HepG2 (cell line): Measurements from ENCODE around the gene ZNF513. TPM values are rescaled to one million over a fixed set of nuclear protein-coding genes. Genes with fewer than 3 reads are reported as not detected.
A peak's percentile ranks its signal among the peaks of the same experiment; 100 is the strongest.

ENCODE experiments used
- ATF6 ChIP-seq: sonication (generic); formaldehyde crosslinking; conservative IDR thresholded peaks from 2 replicates; pipeline ENCODE4 v1.4.0; 2020; ENCODE audit warnings: missing genetic modification reagents
- ETV6 ChIP-seq: sonication (generic); formaldehyde crosslinking; conservative IDR thresholded peaks from 2 replicates; pipeline ENCODE4 v1.4.0; 2020; ENCODE audit warnings: missing genetic modification reagents
- FUBP1 ChIP-seq: sonication (generic); formaldehyde crosslinking; IDR thresholded peaks from 2 replicates; pipeline ENCODE4 v1.5.1; 2020; ENCODE audit warnings: missing genetic modification reagents, mild to moderate bottlenecking, borderline replicate concordance
- HIVEP1 ChIP-seq: sonication (generic); formaldehyde crosslinking; IDR thresholded peaks from 2 replicates; pipeline ENCODE4 v1.4.0; 2020; ENCODE audit warnings: mild to moderate bottlenecking, missing genetic modification reagents
- HOXA7 ChIP-seq: sonication (generic); formaldehyde crosslinking; IDR thresholded peaks from 2 replicates; pipeline ENCODE4 v1.8.1; 2022; ENCODE audit warnings: mild to moderate bottlenecking, missing genetic modification reagents, moderate library complexity
- RARA ChIP-seq: IDR thresholded peaks from 2 replicates; pipeline ENCODE4 v1.6.1; 2016; ENCODE audit warnings: missing genetic modification reagents, missing compliant biosample characterization
- RARG ChIP-seq: sonication (generic); formaldehyde crosslinking; IDR thresholded peaks from 2 replicates; pipeline ENCODE4 v1.4.0; 2020; ENCODE audit warnings: low read depth, mild to moderate bottlenecking, missing genetic modification reagents
- TFAP4 ChIP-seq: sonication (generic); IDR thresholded peaks from 2 replicates; pipeline ENCODE4 v1.6.1; 2016; ENCODE audit warnings: low read depth, borderline replicate concordance
- ZC3H4 ChIP-seq: sonication (generic); formaldehyde crosslinking; IDR thresholded peaks from 2 replicates; pipeline ENCODE4 v1.4.0; 2020; ENCODE audit warnings: missing genetic modification reagents, borderline replicate concordance
- ZNF263 ChIP-seq: sonication (generic); formaldehyde crosslinking; IDR thresholded peaks from 2 replicates; pipeline ENCODE4 v1.4.0; 2020; ENCODE audit warnings: missing genetic modification reagents
- ZNF282 ChIP-seq: fragments of 450-650 bp; IDR thresholded peaks from 2 replicates; pipeline ENCODE4 v1.6.1; 2018; ENCODE audit not compliant: partially characterized antibody
- ZNF510 ChIP-seq: sonication (generic); formaldehyde crosslinking; IDR thresholded peaks from 2 replicates; pipeline ENCODE4 v1.4.0; 2020; ENCODE audit warnings: low read depth, mild to moderate bottlenecking, missing genetic modification reagents
- ZNF552 ChIP-seq: sonication (generic); formaldehyde crosslinking; IDR thresholded peaks from 2 replicates; pipeline ENCODE4 v1.9.0; 2022; ENCODE audit warnings: missing genetic modification reagents, mild to moderate bottlenecking, borderline replicate concordance
- ZNF615 ChIP-seq: sonication (generic); formaldehyde crosslinking; IDR thresholded peaks from 2 replicates; pipeline ENCODE4 v1.5.0; 2020; ENCODE audit warnings: mild to moderate bottlenecking, missing genetic modification reagents, borderline replicate concordance
- ZNF629 ChIP-seq: sonication (generic); formaldehyde crosslinking; conservative IDR thresholded peaks from 2 replicates; pipeline ENCODE4 v1.5.0; 2020; ENCODE audit warnings: missing genetic modification reagents
- polyA plus RNA-seq, 8 experiments: library from polyadenylated mRNA; depleted of rRNA in 3 of 8; stranded (reverse) in 7 of 8; unstranded in 1 of 8; fragments of >200 nt; fragmentation: Illumina TruSeq in 4 of 8; extraction: Trizol in 4 of 8; gene quantifications; 2 replicates each; pipeline versions ENCODE4 v1.2.1 to v1.2.3, GENCODE V29; 2011 to 2016; ENCODE audit warnings: low read depth in 4 of 8, missing spikeins in 1 of 8, mixed read lengths in 1 of 8; ENCODE audit not compliant: insufficient read depth in 1 of 8
- total RNA-seq, 5 experiments: library from RNA; depleted of rRNA; stranded (reverse); fragments of >200 nt; fragmentation: Illumina TruSeq; extraction: Trizol; gene quantifications; 2 replicates each; pipeline ENCODE4 v1.2.3, GENCODE V29; 2016; ENCODE audit warnings: low read depth in 1 of 5
- TF ChIP-seq, protein P1 (sequence below): sonication (generic); formaldehyde crosslinking; IDR thresholded peaks from 2 replicates; pipeline ENCODE4 v1.5.0; 2020; ENCODE audit warnings: mild to moderate bottlenecking, low read depth, missing genetic modification reagents, borderline replicate concordance
- TF ChIP-seq, protein P2 (sequence below): sonication (generic); formaldehyde crosslinking; conservative IDR thresholded peaks from 2 replicates; pipeline ENCODE4 v1.4.0; 2020; ENCODE audit warnings: mild to moderate bottlenecking, missing genetic modification reagents, moderate library complexity

The ZNF513 gene
- total and polyA plus RNA-seq, 2 of the 13 experiments (the other 11 are each of a cell fraction or from before 2014, with no cell fraction given): 4.9 to 6.3 TPM

GRCh38 chr2:27428213-27428977 lies 47.9 kb upstream of the ZNF513 start, which contains the start of gene NRBP1 (continued):
- TF ChIP-seq ZNF282 (no peak), ZNF629 (no peak), HIVEP1 (peak; percentile 94), ZNF263 (CRISPR knock-in tag) (peak; percentile 3; the same call in 1 of the 2 replicates), RARG (CRISPR knock-in tag) (peak; percentile 57; the same call in 1 of the 2 replicates), FUBP1 (no peak), ZNF615 (CRISPR knock-in tag) (peak; percentile 91; the same call in 1 of the 2 replicates), ETV6 (CRISPR knock-in tag) (peak; percentile 50; the same call in 1 of the 2 replicates), ATF6 (CRISPR knock-in tag) (peak; percentile 31; the same call in 1 of the 2 replicates), HOXA7 (CRISPR knock-in tag) (no peak), ZC3H4 (CRISPR knock-in tag) (no peak), ZNF552 (peak; percentile 71; the same call in 1 of the 2 replicates), RARA (CRISPR knock-in tag) (0 out of 2 replicates have a peak, but pooled peaks have one; percentile 31), ZNF510 (CRISPR knock-in tag) (no peak; the same call in 1 of the 2 replicates), TFAP4 (peak; percentile 88; the same call in 1 of the 2 replicates)
- TF ChIP-seq, protein P1, sequence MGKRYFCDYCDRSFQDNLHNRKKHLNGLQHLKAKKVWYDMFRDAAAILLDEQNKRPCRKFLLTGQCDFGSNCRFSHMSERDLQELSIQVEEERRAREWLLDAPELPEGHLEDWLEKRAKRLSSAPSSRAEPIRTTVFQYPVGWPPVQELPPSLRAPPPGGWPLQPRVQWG (CRISPR knock-in tag): no peak
- TF ChIP-seq, protein P2, sequence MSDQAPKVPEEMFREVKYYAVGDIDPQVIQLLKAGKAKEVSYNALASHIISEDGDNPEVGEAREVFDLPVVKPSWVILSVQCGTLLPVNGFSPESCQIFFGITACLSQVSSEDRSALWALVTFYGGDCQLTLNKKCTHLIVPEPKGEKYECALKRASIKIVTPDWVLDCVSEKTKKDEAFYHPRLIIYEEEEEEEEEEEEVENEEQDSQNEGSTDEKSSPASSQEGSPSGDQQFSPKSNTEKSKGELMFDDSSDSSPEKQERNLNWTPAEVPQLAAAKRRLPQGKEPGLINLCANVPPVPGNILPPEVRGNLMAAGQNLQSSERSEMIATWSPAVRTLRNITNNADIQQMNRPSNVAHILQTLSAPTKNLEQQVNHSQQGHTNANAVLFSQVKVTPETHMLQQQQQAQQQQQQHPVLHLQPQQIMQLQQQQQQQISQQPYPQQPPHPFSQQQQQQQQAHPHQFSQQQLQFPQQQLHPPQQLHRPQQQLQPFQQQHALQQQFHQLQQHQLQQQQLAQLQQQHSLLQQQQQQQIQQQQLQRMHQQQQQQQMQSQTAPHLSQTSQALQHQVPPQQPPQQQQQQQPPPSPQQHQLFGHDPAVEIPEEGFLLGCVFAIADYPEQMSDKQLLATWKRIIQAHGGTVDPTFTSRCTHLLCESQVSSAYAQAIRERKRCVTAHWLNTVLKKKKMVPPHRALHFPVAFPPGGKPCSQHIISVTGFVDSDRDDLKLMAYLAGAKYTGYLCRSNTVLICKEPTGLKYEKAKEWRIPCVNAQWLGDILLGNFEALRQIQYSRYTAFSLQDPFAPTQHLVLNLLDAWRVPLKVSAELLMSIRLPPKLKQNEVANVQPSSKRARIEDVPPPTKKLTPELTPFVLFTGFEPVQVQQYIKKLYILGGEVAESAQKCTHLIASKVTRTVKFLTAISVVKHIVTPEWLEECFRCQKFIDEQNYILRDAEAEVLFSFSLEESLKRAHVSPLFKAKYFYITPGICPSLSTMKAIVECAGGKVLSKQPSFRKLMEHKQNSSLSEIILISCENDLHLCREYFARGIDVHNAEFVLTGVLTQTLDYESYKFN (CRISPR knock-in tag): peak; percentile 65
